BJ (cell line): Measurements from ENCODE around the gene TP73. TPM values are rescaled to one million over a fixed set of nuclear protein-coding genes. Genes with fewer than 3 reads are reported as not detected.

Source experiments
- CTCF ChIA-PET: fragments of 350-600 bp; formaldehyde crosslinking; extraction: SDS; loops from one replicate; lab custom pipeline; 2021; ENCODE audit warnings: antibody characterized with exemption, inconsistent platforms; lab: Yijun Ruan, JAX
- POLR2A ChIA-PET: fragments of 300-600 bp; sonication (Branson Sonifier 250); formaldehyde crosslinking; extraction: SDS; loops from one replicate; lab custom pipeline; 2021; ENCODE audit warnings: antibody characterized with exemption; lab: Charles Lee
- DNase-seq: peaks from one replicate; pipeline ENCODE4 v3.0.0-alpha.2; 2011; ENCODE audit warnings: low read depth
- H3K27me3 ChIP-seq: 2 replicates; pipeline ENCODE4 v1.6.0; 2011; ENCODE audit warnings: low read length; ENCODE audit not compliant: control insufficient read depth, insufficient read depth
- H3K36me3 ChIP-seq: 2 replicates; pipeline ENCODE4 v1.5.1; 2011; ENCODE audit warnings: low read length; ENCODE audit not compliant: control insufficient read depth, insufficient read depth
- H3K4me3 ChIP-seq: 2 replicates; pipeline ENCODE4 v1.5.1; 2011; ENCODE audit warnings: low read depth, mild to moderate bottlenecking, control low read depth, low read length
- CTCF ChIP-seq: IDR thresholded peaks from 2 replicates; pipeline ENCODE4 v1.5.1; 2011; ENCODE audit warnings: low read depth, mild to moderate bottlenecking, control low read depth, inconsistent platforms, low read length, moderate library complexity; ENCODE audit not compliant: insufficient read depth
- polyA plus RNA-seq: library from polyadenylated mRNA; depleted of rRNA; stranded (reverse); fragments of >200 nt; gene quantifications from 2 replicates; pipeline ENCODE4 v1.2.3, GENCODE V29; 2011

TP73 gene
- polyA plus RNA-seq, 1 experiment: not detected

GRCh38 chr1:3714284-3714741, 62.0 kb downstream of the TP73 start:
- POLR2A ChIA-PET: no interaction called here
- peaks cover 20% of the 10 kb centered on the region for H3K27me3 ChIP-seq
- DNase-seq: no peak
- H3K36me3 ChIP-seq: no peaks in the 10 kb centered on the region
- CTCF ChIA-PET: interaction anchor here (1.2 to 3.2 kb wide), 2 partner anchors 10 to 19 kb away, joined by 3 to 25 read pairs; no protein-coding TSS in a partner anchor
- TF ChIP-seq CTCF: no peak
- H3K4me3 ChIP-seq: no peak overlapping the region

DNA sequence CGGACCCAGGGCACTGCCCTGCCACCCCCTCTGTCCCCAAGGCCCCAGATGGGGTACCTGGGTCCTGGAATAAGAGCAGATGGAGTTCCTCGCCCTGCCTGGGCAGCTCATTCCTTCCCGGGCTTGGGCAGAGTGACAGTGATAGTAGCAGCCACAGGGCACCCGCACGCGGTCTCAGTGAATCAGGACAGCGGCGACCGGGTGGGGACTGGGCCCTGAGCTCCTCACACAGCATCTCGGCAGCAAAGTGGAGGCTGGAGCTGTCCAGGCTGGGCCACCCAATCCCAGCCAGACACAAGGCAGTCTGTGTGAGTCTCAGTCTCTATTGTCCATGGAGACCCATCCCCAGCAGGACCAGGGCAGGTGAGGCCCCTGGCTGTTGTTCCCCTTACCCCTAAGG, 62.5 kb downstream of the TP73 start:
- Histone ChIP-seq H3K36me3 (no peaks in the 10 kb centered on the region), H3K27me3 (peaks cover 19% of the 10 kb centered on the region), H3K4me3 (no peak overlapping the region)
- DNase-seq: no peak
- no peak for TF ChIP-seq CTCF
- ChIA-PET POLR2A (no interaction called here), CTCF (interaction anchor here (1.2 to 3.2 kb wide), 3 partner anchors 10 to 19 kb away, joined by 3 to 25 read pairs (median 5); no protein-coding TSS in a partner anchor)

- ChIA-PET CTCF (interaction anchor here (0.7 to 3.2 kb wide), 4 partner anchors 8 to 263 kb away, joined by 3 to 25 read pairs (median 4); no protein-coding TSS in a partner anchor), POLR2A (no interaction called here)
- no peak for DNase-seq
- H3K36me3 ChIP-seq: no peaks in the 10 kb centered on the region
- H3K4me3 ChIP-seq: no peak overlapping the region
- peaks cover 11% of the 10 kb centered on the region for H3K27me3 ChIP-seq
- TF ChIP-seq CTCF: no peak
These were observed 64.0 kb downstream of the TP73 start for GRCh38 chr1:3716351-3716750.

- Histone ChIP-seq H3K27me3 (peaks cover 6% of the 10 kb centered on the region), H3K36me3 (no peaks in the 10 kb centered on the region), H3K4me3 (no peak overlapping the region)
- TF ChIP-seq CTCF: no peak
- DNase-seq: no peak
- ChIA-PET POLR2A (no interaction called here), CTCF (interaction anchor here (1.4 kb wide), 1 partner anchor 264 kb away, joined by 3 read pairs; no protein-coding TSS in a partner anchor)
These were observed 64.9 kb downstream of the TP73 start for GRCh38 chr1:3717041-3717714.

- Histone ChIP-seq H3K27me3 (peaks cover 4% of the 10 kb centered on the region), H3K4me3 (no peak overlapping the region), H3K36me3 (no peaks in the 10 kb centered on the region)
- POLR2A ChIA-PET: no interaction called here
- no peak for DNase-seq
- CTCF ChIA-PET: interaction anchor here (1.1 kb wide), 1 partner anchor 22 kb away, joined by 3 read pairs; no protein-coding TSS in a partner anchor
- TF ChIP-seq CTCF: no peak
These were observed 65.6 kb downstream of the TP73 start for GRCh38 chr1:3717715-3718601.
